ENCODE measurements around the gene SH3RF3.

The SH3RF3 gene

DNA sequence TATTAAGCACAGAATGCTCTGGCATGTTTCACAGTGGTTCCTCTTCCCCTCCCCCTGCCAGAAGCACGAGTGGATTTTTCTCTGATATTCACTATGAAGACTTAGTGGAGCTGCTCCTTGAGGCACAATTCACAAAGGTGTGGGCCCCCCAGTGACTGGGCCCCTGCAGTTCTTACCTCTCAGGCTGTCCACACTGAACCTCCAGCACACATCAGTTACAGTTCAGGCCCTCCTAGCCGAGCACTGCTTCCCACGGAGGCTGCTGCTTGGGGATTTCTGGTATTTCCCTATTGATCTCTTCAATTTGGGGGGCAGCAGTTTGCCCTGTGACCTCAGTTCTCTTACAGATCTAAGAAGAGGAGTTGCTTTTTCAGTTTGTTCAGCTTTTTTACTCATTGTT lies 236.1 kb downstream of the SH3RF3 start:
- no peaks in the 10 kb centered on the region for H3K4me1 ChIP-seq (ENCODE audit: control insufficient read depth, insufficient read depth, low read depth, low read length)

DNA sequence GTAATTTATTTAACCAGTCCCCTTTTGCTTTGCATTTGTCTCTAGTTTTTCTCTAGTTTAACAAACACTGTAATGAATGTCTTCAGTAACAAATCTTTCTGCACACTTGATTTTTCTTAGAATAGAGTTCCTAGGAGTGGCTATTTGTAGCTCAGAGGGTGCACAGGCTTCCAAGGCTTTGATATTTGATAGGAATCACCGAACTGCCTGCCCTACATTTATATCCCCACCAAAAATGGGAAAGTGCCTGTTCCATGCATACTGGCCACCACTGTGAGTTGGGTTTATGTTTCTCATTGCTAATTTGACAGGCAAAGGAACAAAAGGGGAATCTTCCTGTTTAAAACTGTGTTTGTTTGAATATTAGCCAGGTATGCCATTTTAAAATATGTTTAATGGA lies 238.7 kb downstream of the SH3RF3 start:
- no peak overlapping the region for H3K4me2 ChIP-seq (ENCODE audit: low read length, poor library complexity, severe bottlenecking)
- no peak overlapping the region for H3K9ac ChIP-seq (ENCODE audit: low read length)
- DNase-seq, result no peak
- no peak overlapping the region for H2AK5ac ChIP-seq (ENCODE audit: low read length, severe bottlenecking)
- H2BK5ac ChIP-seq (ENCODE audit: low read depth, low read length, poor library complexity, severe bottlenecking), result no peak overlapping the region
- no peak overlapping the region for H3K27ac ChIP-seq (ENCODE audit: low read length, poor library complexity, severe bottlenecking)
- H3K23ac ChIP-seq (ENCODE audit: low read length in 2 of 2), result no peak overlapping the region
- H3K36me3 ChIP-seq (ENCODE audit: control insufficient read depth in 1 of 2, insufficient read depth in 2 of 2, low read depth in 1 of 2, low read length in 2 of 2), result peaks cover 11 to 12% of the 10 kb centered on the region in 2 experiments
- H4K91ac ChIP-seq (ENCODE audit: low read length), result no peak overlapping the region
- no peaks in the 10 kb centered on the region for H3K9me3 ChIP-seq (ENCODE audit: control insufficient read depth, low read length)
- no peaks in the 10 kb centered on the region for H3K27me3 ChIP-seq (ENCODE audit: control insufficient read depth in 1 of 2, insufficient read depth in 1 of 2, low read length in 2 of 2)
- H2BK120ac ChIP-seq (ENCODE audit: low read depth, low read length), result no peak overlapping the region
- no peak overlapping the region for H3K14ac ChIP-seq (ENCODE audit: low read length in 2 of 2)
- no peak overlapping the region for H3K18ac ChIP-seq (ENCODE audit: low read depth in 1 of 2, low read length in 2 of 2)
- no CpG with 5 or more reads among the region's 1 CpG for WGBS
- H3K4ac ChIP-seq (ENCODE audit: low read depth in 1 of 2, low read length in 2 of 2), result no peak overlapping the region
- H4K8ac ChIP-seq (ENCODE audit: low read length), result no peak overlapping the region
- no peak overlapping the region for H2BK12ac ChIP-seq (ENCODE audit: low read length in 2 of 2)
- no peak overlapping the region for H2AFZ ChIP-seq (ENCODE audit: low read depth, low read length)
- H3K79me1 ChIP-seq (replicated peaks; ENCODE audit: low read length, poor library complexity, severe bottlenecking), result peaks cover 14% of the 10 kb centered on the region
- no peak overlapping the region for H2BK15ac ChIP-seq (ENCODE audit: low read depth, poor library complexity, severe bottlenecking)
- no peak overlapping the region for H3K4me3 ChIP-seq (ENCODE audit: insufficient read depth in 1 of 2, low read depth in 1 of 2, low read length in 2 of 2)
- no peaks in the 10 kb centered on the region for H3K4me1 ChIP-seq (ENCODE audit: control insufficient read depth, insufficient read depth, low read depth, low read length)

More for the DNA sequence above, 236.1 kb downstream of the SH3RF3 start:
- H4K91ac ChIP-seq (ENCODE audit: low read length), result no peak overlapping the region
- H2BK15ac ChIP-seq (ENCODE audit: low read depth, poor library complexity, severe bottlenecking), result no peak overlapping the region
- no peak overlapping the region for H3K4me2 ChIP-seq (ENCODE audit: low read length, poor library complexity, severe bottlenecking)
- H2BK120ac ChIP-seq (ENCODE audit: low read depth, low read length), result no peak overlapping the region
- no peaks in the 10 kb centered on the region for H3K9me3 ChIP-seq (ENCODE audit: control insufficient read depth, low read length)
- H2BK12ac ChIP-seq (ENCODE audit: low read length in 2 of 2), result peak overlapping the region in 1 of 2 experiments; percentile 23
- no peak overlapping the region for H3K23ac ChIP-seq (ENCODE audit: low read length in 2 of 2)
- H3K4ac ChIP-seq (ENCODE audit: low read depth in 1 of 2, low read length in 2 of 2), result no peak overlapping the region
- H3K27me3 ChIP-seq (ENCODE audit: control insufficient read depth in 1 of 2, insufficient read depth in 1 of 2, low read length in 2 of 2), result no peaks in the 10 kb centered on the region
- no peak overlapping the region for H3K9ac ChIP-seq (ENCODE audit: low read length)
- DNase-seq, result no peak
- WGBS, result 80% methylated on average over 3 of the region's 3 CpGs
- no peak overlapping the region for H3K27ac ChIP-seq (ENCODE audit: low read length, poor library complexity, severe bottlenecking)
- no peak overlapping the region for H3K4me3 ChIP-seq (ENCODE audit: insufficient read depth in 1 of 2, low read depth in 1 of 2, low read length in 2 of 2)
- no peak overlapping the region for H3K18ac ChIP-seq (ENCODE audit: low read depth in 1 of 2, low read length in 2 of 2)
- H2AK5ac ChIP-seq (ENCODE audit: low read length, severe bottlenecking), result no peak overlapping the region
- H3K36me3 ChIP-seq (ENCODE audit: control insufficient read depth in 1 of 2, insufficient read depth in 2 of 2, low read depth in 1 of 2, low read length in 2 of 2), result no peaks in the 10 kb centered on the region
- H2BK5ac ChIP-seq (ENCODE audit: low read depth, low read length, poor library complexity, severe bottlenecking), result no peak overlapping the region
- peak overlapping the region in 1 of 2 experiments; percentile 26 for H3K14ac ChIP-seq (ENCODE audit: low read length in 2 of 2)
- H4K8ac ChIP-seq (ENCODE audit: low read length), result peak overlapping the region; percentile 91
- H2AFZ ChIP-seq (ENCODE audit: low read depth, low read length), result no peak overlapping the region
- peaks cover 14% of the 10 kb centered on the region for H3K79me1 ChIP-seq (replicated peaks; ENCODE audit: low read length, poor library complexity, severe bottlenecking)

DNA sequence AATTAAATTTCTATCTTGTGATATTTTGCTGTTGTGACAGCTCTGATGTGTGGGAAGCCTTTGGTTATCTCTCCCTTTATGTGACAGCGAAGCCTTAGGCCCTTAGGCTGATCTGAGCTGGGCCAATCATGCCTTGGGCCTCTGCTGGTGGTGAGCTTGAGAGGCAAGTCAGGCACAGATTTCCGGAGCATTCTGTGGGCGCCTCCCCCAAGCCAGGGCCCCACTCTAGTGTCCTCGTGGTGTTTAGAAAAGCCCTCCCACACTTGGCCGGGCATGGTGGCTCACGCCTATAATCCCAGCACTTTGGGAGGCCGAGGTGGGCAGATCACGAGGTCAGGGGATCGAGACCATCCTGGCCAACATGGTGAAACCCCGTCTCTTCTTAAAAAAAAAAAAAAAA lies 239.8 kb downstream of the SH3RF3 start:
- WGBS, result 95% methylated on average over 10 of the region's 10 CpGs
- DNase-seq, result no peak
- no peak overlapping the region for H3K27ac ChIP-seq (ENCODE audit: low read length, poor library complexity, severe bottlenecking)

DNA sequence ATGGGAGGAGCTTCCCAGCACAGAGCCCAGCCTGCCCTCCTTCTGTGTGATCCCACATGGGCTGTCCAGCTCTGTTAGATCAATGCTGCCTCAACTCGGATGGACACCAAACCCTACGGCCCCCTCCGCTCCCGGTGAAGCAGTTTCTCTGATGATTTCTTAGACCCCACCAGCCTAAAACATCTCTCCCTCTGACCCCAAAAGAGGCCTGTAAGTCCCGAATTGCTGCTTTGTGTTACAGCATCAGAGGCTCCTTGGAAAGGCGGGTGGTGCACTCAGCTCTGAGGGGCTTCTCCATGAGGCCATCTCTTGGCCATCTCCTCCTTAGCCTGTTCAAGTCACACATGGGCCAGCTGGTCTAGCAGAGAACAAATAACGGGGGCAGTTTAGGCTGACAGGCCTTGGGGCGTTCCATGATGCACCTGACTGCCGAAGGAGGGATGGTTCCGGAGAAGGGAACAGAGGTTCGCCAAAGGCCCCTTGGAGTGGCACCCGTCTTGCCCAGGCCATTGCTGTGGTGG lies 240.7 kb downstream of the SH3RF3 start:
- Histone ChIP-seq H4K91ac (ENCODE audit: low read length) (no peak overlapping the region), H2BK15ac (ENCODE audit: low read depth, poor library complexity, severe bottlenecking) (no peak overlapping the region), H3K9ac (ENCODE audit: low read length) (no peak overlapping the region), H3K27me3 (ENCODE audit: control insufficient read depth in 1 of 2, insufficient read depth in 1 of 2, low read length in 2 of 2) (no peaks in the 10 kb centered on the region), H3K79me1 (replicated peaks; ENCODE audit: low read length, poor library complexity, severe bottlenecking) (peaks cover 13% of the 10 kb centered on the region), H3K36me3 (ENCODE audit: control insufficient read depth in 1 of 2, insufficient read depth in 2 of 2, low read depth in 1 of 2, low read length in 2 of 2) (peaks cover 26 to 27% of the 10 kb centered on the region in 2 experiments), H3K9me3 (ENCODE audit: control insufficient read depth, low read length) (no peaks in the 10 kb centered on the region), H3K4me1 (ENCODE audit: control insufficient read depth, insufficient read depth, low read depth, low read length) (no peaks in the 10 kb centered on the region), H4K8ac (ENCODE audit: low read length) (no peak overlapping the region), H2AK5ac (ENCODE audit: low read length, severe bottlenecking) (no peak overlapping the region), H3K18ac (ENCODE audit: low read depth in 1 of 2, low read length in 2 of 2) (no peak overlapping the region), H2BK120ac (ENCODE audit: low read depth, low read length) (no peak overlapping the region), H3K23ac (ENCODE audit: low read length in 2 of 2) (no peak overlapping the region), H3K27ac (ENCODE audit: low read length, poor library complexity, severe bottlenecking) (no peak overlapping the region), H2AFZ (ENCODE audit: low read depth, low read length) (no peak overlapping the region), H2BK5ac (ENCODE audit: low read depth, low read length, poor library complexity, severe bottlenecking) (no peak overlapping the region), H3K4me3 (ENCODE audit: insufficient read depth in 1 of 2, low read depth in 1 of 2, low read length in 2 of 2) (no peak overlapping the region), H3K4ac (ENCODE audit: low read depth in 1 of 2, low read length in 2 of 2) (no peak overlapping the region), H3K4me2 (ENCODE audit: low read length, poor library complexity, severe bottlenecking) (no peak overlapping the region), H3K14ac (ENCODE audit: low read length in 2 of 2) (no peak overlapping the region), H2BK12ac (ENCODE audit: low read length in 2 of 2) (no peak overlapping the region)
- no peak for DNase-seq
- 97% methylated on average over 12 of the region's 12 CpGs for WGBS

More for the DNA sequence above, 239.8 kb downstream of the SH3RF3 start:
- Histone ChIP-seq H3K9ac (ENCODE audit: low read length) (no peak overlapping the region), H3K18ac (ENCODE audit: low read depth in 1 of 2, low read length in 2 of 2) (peak overlapping the region in 1 of 2 experiments; percentile 33), H2AK5ac (ENCODE audit: low read length, severe bottlenecking) (no peak overlapping the region), H3K23ac (ENCODE audit: low read length in 2 of 2) (no peak overlapping the region), H3K4me3 (ENCODE audit: insufficient read depth in 1 of 2, low read depth in 1 of 2, low read length in 2 of 2) (no peak overlapping the region), H3K4ac (ENCODE audit: low read depth in 1 of 2, low read length in 2 of 2) (no peak overlapping the region), H2BK5ac (ENCODE audit: low read depth, low read length, poor library complexity, severe bottlenecking) (no peak overlapping the region), H3K79me1 (replicated peaks; ENCODE audit: low read length, poor library complexity, severe bottlenecking) (peaks cover 14% of the 10 kb centered on the region), H3K36me3 (ENCODE audit: control insufficient read depth in 1 of 2, insufficient read depth in 2 of 2, low read depth in 1 of 2, low read length in 2 of 2) (peaks cover 17 to 20% of the 10 kb centered on the region in 2 experiments), H4K91ac (ENCODE audit: low read length) (no peak overlapping the region), H4K8ac (ENCODE audit: low read length) (no peak overlapping the region), H2AFZ (ENCODE audit: low read depth, low read length) (no peak overlapping the region), H3K9me3 (ENCODE audit: control insufficient read depth, low read length) (no peaks in the 10 kb centered on the region), H2BK120ac (ENCODE audit: low read depth, low read length) (no peak overlapping the region), H3K14ac (ENCODE audit: low read length in 2 of 2) (no peak overlapping the region), H3K4me1 (ENCODE audit: control insufficient read depth, insufficient read depth, low read depth, low read length) (no peaks in the 10 kb centered on the region), H3K4me2 (ENCODE audit: low read length, poor library complexity, severe bottlenecking) (no peak overlapping the region), H2BK15ac (ENCODE audit: low read depth, poor library complexity, severe bottlenecking) (no peak overlapping the region), H2BK12ac (ENCODE audit: low read length in 2 of 2) (no peak overlapping the region), H3K27me3 (ENCODE audit: control insufficient read depth in 1 of 2, insufficient read depth in 1 of 2, low read length in 2 of 2) (no peaks in the 10 kb centered on the region)

Data from mesenchymal stem cell (in vitro differentiated cells and primary cell).